Measurements from ENCODE around the gene ZNHIT2.

GRCh38 chr11:65090628-65091027, 26.9 kb downstream of the ZNHIT2 start:
- TF ChIP-seq CTCF (conservative IDR thresholded peaks at IDR 0.05) = no peak
- TF ChIP-seq ZFX (IDR thresholded peaks at IDR 0.05) = no peak

Measured in C4-2B (cell line).